Hepatocyte (in vitro differentiated cells): ENCODE data around the gene RAB37. TPM values are rescaled to one million over a fixed set of nuclear protein-coding genes. Genes with fewer than 3 reads are reported as not detected.

Experiments
- DNase-seq: peaks from one replicate; pipeline ENCODE4 v3.0.0-alpha.2; 2016; ENCODE audit warnings: low spot score
- H2AFZ ChIP-seq: fragments of 200-600 bp; sonication (generic); 2 replicates; pipeline ENCODE4 v1.6.0; 2016; ENCODE audit warnings: antibody characterized with exemption, mild to moderate bottlenecking
- H3K27ac ChIP-seq: fragments of 200-600 bp; sonication (generic); 2 replicates; pipeline ENCODE4 v1.5.1; 2016; ENCODE audit warnings: mild to moderate bottlenecking
- H3K27me3 ChIP-seq: fragments of 200-600 bp; sonication (generic); 2 replicates; pipeline ENCODE4 v1.6.1; 2016
- H3K36me3 ChIP-seq: fragments of 200-600 bp; sonication (generic); replicated peaks from 2 replicates; pipeline ENCODE4 v1.5.1; 2016; ENCODE audit warnings: low read depth; ENCODE audit not compliant: insufficient read depth
- H3K4me1 ChIP-seq: fragments of 200-600 bp; sonication (generic); 2 replicates; pipeline ENCODE4 v1.5.1; 2016; ENCODE audit warnings: mild to moderate bottlenecking, moderate library complexity; ENCODE audit not compliant: insufficient read depth
- H3K4me2 ChIP-seq: fragments of 200-600 bp; sonication (generic); 2 replicates; pipeline ENCODE4 v1.6.0; 2016
- H3K4me3 ChIP-seq: fragments of 200-600 bp; sonication (generic); 2 replicates; pipeline ENCODE4 v1.5.1; 2016; ENCODE audit warnings: mild to moderate bottlenecking
- H3K79me2 ChIP-seq: fragments of 200-600 bp; sonication (generic); 2 replicates; pipeline ENCODE4 v1.6.0; 2017; ENCODE audit warnings: mild to moderate bottlenecking
- H3K9me2 ChIP-seq: fragments of 200-600 bp; sonication (generic); replicated peaks from 2 replicates; pipeline ENCODE4 v1.6.0; 2017; ENCODE audit warnings: mild to moderate bottlenecking; ENCODE audit not compliant: insufficient read depth
- H3K9me3 ChIP-seq: fragments of 200-600 bp; sonication (generic); 2 replicates; pipeline ENCODE4 v1.5.1; 2016; ENCODE audit warnings: low read depth, mild to moderate bottlenecking
- H4K20me1 ChIP-seq: fragments of 200-600 bp; sonication (generic); 2 replicates; pipeline ENCODE4 v1.6.0; 2016; ENCODE audit warnings: mild to moderate bottlenecking; ENCODE audit not compliant: insufficient read depth, poor library complexity, severe bottlenecking
- CTCF ChIP-seq: fragments of 200-600 bp; sonication (generic); IDR thresholded peaks from 2 replicates; pipeline ENCODE4 v1.5.1; 2016; ENCODE audit warnings: antibody characterized with exemption, mild to moderate bottlenecking; ENCODE audit not compliant: poor library complexity
- EZH2 ChIP-seq: fragments of 200-600 bp; sonication (generic); IDR thresholded peaks from 2 replicates; pipeline ENCODE4 v1.6.1; 2016; ENCODE audit warnings: antibody characterized with exemption, mild to moderate bottlenecking, borderline replicate concordance
- EZH2phosphoT487 ChIP-seq: fragments of 200-600 bp; sonication (generic); IDR thresholded peaks from one replicate; pipeline ENCODE4 v1.6.1; 2018; ENCODE audit warnings: antibody characterized with exemption, mild to moderate bottlenecking, low read depth, moderate library complexity; ENCODE audit not compliant: unreplicated experiment, severe bottlenecking
- WGBS: methylation state at CpG from one replicate; pipeline ENCODE4 v1.1.6; 2016; ENCODE audit warnings: low lambda C conversion rate; ENCODE audit errors: missing lambda C conversion rate; 5-methylcytosine and 5-hydroxymethylcytosine counted together
- polyA plus RNA-seq: library from polyadenylated mRNA; unstranded; fragments of >200 nt; fragmentation: Nextera tagmentation; extraction: Ambion mirVana; gene quantifications from 2 replicates; pipeline ENCODE4 v1.2.1, GENCODE V29; 2016
- total RNA-seq: library from RNA; depleted of rRNA; stranded (reverse); fragments of >200 nt; gene quantifications from 2 replicates; pipeline ENCODE4 v1.2.3, GENCODE V29; 2014

Gene RAB37
- total and polyA plus RNA-seq, 2 experiments from 2014 or later: 6.1 to 7.0 TPM

DNA sequence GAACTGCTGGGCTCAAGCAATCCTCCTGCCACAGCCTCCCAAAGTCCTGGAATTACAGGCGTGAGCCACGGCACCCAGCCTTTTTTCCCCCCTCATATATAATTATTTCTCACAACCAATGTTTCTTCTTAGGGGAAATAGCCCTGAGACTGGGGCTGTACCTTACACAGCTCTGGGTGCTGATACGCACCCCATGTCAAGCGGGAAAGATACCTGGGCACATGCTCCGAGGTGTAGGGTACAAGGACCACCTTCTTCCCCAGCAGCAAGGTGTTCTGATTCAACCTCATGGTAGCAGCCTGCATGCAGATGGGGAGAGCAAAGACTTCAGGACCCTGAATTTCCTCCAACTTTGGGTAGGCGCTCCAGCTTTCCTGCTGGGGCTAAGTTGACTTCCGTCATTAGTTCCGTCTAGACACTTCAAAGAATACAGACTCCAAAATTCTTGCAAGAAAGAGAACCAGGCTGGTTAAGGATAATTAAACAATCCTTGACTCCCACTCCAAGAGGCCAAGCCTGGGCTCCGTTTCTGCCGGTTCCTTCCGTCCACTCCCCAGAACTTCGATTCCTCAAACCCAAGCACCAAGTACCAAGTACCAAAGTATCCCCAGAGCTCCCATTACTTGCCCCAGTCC is 38.5 kb downstream of the RAB37 start:
- Histone ChIP-seq H3K36me3 (no peaks in the 10 kb centered on the region), H3K27ac (peak overlapping the region; percentile 82), H4K20me1 (no peaks in the 10 kb centered on the region)

DNA sequence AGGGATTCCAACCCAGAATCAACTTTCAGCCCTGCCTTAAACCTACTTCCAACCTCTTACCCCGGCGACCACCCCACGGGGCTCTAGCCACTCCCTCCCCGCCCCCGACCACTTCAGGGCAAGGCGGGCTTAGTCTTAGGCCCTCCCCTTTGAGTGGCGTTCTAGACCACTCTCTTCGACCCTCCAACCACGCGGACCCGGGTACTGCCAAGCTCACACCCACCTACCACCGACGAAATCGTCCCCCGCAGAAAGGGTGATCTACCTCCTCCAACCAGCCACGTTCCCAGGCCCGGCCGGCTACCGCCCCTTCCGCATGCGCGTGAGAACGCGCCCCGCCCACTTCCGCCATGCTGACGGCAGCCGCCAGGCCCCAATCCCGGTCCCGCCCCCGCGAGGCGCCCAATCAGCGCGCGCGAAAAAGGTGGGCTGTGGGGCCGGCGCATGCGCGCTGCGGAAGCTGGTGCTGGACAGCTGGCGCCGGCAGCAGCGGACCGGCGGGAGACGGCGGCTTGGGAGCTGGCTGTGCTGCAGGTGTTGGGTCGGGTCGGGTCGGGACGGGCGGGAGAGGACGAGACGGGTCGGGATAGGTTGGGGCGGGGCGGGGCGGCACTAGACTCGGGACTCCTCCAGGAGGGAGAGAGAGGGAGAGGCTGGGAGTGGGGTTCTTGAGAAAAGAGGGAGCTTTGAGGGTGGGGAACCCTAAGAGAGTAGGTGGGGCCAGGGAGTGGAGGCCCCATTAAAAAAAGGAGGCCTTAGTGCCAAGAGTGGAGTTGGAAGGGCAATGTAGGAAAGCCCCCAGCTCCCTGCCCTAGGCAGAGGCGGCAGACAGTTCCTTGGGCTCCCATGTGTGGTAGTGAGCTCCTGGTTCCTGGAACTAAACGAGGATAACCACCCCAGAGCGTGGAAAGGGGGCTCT is 39.2 kb downstream of the RAB37 start, which contains the start of gene NAT9:
Gene NAT9, minus strand, starts transcription at position 302 of the 919 bp plus-strand sequence. CDS start 647 bp downstream, outside the sequence.
- Histone ChIP-seq H3K36me3 (no peaks in the 10 kb centered on the region), H4K20me1 (no peaks in the 10 kb centered on the region), H2AFZ (peak within 1 kb of the TSS; percentile 79), H3K9me2 (no peaks in the 10 kb centered on the region), H3K4me3 (peak within 1 kb of the TSS; percentile 79), H3K27ac (peak within 1 kb of the TSS; percentile 82), H3K9me3 (no peaks in the 10 kb centered on the region), H3K4me1 (peaks cover 10% of the 10 kb centered on the region), H3K4me2 (peak within 1 kb of the TSS; percentile 95), H3K27me3 (no peaks in the 10 kb centered on the region), H3K79me2 (peaks cover 33% of the 10 kb centered on the region)
- DNase-seq: peak; percentile 99
- TF ChIP-seq EZH2phosphoT487: no peak
- TF ChIP-seq CTCF: no peak
- TF ChIP-seq EZH2: no peak
- 0% methylated on average over 38 of the region's 64 CpGs for WGBS

More for the DNA sequence above, 38.5 kb downstream of the RAB37 start:
- WGBS: 42% methylated on average over 12 of the region's 12 CpGs
- Histone ChIP-seq H3K79me2 (peaks cover 33% of the 10 kb centered on the region), H3K9me3 (no peaks in the 10 kb centered on the region), H2AFZ (peak overlapping the region; percentile 79), H3K9me2 (no peaks in the 10 kb centered on the region), H3K4me1 (peaks cover 10% of the 10 kb centered on the region), H3K4me3 (peak overlapping the region; percentile 79), H3K4me2 (peak overlapping the region; percentile 95), H3K27me3 (no peaks in the 10 kb centered on the region)
- TF ChIP-seq EZH2: no peak
- no peak for TF ChIP-seq CTCF
- TF ChIP-seq EZH2phosphoT487: no peak
- DNase-seq: no peak

- DNase-seq: no peak
- Histone ChIP-seq H3K4me3 (peak overlapping the region; percentile 40), H3K36me3 (no peaks in the 10 kb centered on the region), H4K20me1 (no peaks in the 10 kb centered on the region), H3K4me2 (peak overlapping the region; percentile 93), H3K9me2 (no peaks in the 10 kb centered on the region), H3K79me2 (peaks cover 38% of the 10 kb centered on the region), H3K27me3 (no peaks in the 10 kb centered on the region), H3K4me1 (peaks cover 10% of the 10 kb centered on the region), H3K27ac (no peak overlapping the region), H3K9me3 (no peaks in the 10 kb centered on the region), H2AFZ (no peak overlapping the region)
- WGBS: 31% methylated on average over 10 of the region's 10 CpGs
- TF ChIP-seq CTCF (no peak), EZH2 (no peak), EZH2phosphoT487 (no peak)
Observed at GRCh38 chr17:74776990-74777389, 39.9 kb downstream of the RAB37 start.
